ENCODE data around the gene GLYAT.

The GLYAT gene

DNA sequence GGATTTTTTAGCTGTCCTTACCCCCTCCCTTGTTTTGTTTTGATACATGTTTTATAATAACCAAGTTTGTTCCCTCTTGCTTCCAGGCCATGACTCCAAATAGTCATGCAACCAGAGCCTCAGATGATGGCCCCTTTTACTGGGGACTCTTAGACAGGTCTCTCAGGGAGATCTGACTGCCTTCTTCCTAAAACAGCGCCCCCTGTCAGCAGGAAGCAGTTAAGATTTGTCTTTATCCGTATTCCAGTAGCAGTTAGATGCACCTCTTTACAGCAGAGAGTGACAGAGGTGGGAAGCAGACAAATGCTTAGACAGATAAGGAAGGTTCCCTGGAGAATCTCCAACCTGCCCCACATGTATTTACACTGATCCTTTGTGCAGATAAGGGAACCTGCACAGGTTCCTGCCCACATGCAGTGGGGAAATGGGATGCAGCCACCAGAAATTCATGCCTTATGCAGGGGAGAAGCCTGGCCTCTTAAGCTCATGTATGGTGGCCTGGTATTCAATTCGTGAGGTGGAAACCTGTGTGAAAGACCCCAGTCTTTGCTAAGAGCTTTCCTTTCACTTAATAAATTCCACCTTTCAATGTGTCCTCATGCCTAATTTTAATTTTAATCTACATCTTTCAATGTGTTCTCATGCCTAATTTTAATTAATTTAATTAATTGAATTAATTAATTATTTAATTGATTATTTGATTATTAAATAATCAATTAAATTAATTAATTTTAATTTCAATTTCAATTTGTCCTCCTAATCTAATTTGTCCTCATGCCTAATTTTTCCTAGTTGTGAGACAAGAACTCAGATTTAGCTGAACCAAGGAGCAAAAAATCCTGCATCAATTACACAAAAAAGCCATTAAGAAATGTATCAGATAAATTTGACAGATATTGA, 11.5 kb upstream of the GLYAT start:
- no peaks in the 10 kb centered on the region for H3K27me3 ChIP-seq (ENCODE audit: control insufficient read depth, insufficient read depth, low read length)
- no peak overlapping the region for H3K4me3 ChIP-seq (ENCODE audit: low read length)
- H3K27ac ChIP-seq (ENCODE audit: low read length): no peak overlapping the region
- H3K4me1 ChIP-seq (ENCODE audit: control insufficient read depth, insufficient read depth, low read length): no peaks in the 10 kb centered on the region
- no peaks in the 10 kb centered on the region for H3K36me3 ChIP-seq (ENCODE audit: control insufficient read depth, insufficient read depth, low read length)
- H3K9me3 ChIP-seq (ENCODE audit: control insufficient read depth, insufficient read depth, low read length): peaks cover 2% of the 10 kb centered on the region
- no CpG with 5 or more reads among the region's 3 CpGs for WGBS (ENCODE audit: insufficient coverage, insufficient read length)
- no peak for DNase-seq (ENCODE audit: low read depth, low spot score)

DNA sequence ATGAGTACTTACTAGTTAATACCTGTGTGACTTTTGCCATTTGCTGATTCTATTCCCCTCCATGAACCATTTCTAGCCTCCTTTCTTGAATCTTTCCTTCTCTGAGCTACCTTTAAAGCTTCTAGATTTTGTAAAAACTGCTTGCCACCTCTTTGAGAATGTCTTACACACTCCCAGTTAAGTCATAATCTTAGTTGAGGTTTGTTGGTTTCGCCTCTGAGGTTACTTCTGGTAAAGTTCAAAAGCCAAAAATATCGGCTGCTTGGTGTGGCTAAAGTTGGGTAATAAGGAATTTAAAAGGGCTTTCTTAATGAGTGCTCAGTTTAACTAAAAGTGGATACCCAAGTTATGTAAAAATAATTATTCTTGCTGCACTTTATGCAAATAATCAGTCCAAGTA, 10.4 kb upstream of the GLYAT start:
- H3K9me3 ChIP-seq (ENCODE audit: control insufficient read depth, insufficient read depth, low read length): peaks cover 2% of the 10 kb centered on the region
- WGBS (ENCODE audit: insufficient coverage, insufficient read length): no CpG with 5 or more reads among the region's 2 CpGs
- DNase-seq (ENCODE audit: low read depth, low spot score): no peak

DNA sequence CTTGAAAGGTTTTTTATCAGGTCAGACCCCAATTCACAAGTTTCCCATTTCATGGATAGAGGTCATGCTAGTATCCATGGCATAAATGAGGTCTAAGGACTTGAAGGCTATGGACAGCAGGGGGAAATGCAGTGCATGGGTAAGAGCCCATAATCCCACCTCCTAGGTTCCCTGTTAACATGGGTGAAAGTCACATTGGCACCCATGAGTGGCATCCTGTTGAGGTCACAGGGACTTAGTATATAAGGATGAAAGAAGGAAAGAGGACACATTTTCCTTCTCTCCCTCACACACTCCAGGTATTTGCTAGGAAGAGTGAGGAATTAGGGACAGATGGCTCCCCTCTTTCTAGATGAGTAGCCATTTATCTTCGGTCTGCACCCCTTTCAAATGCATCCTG, 9.4 kb upstream of the GLYAT start:
- Histone ChIP-seq H3K36me3 (ENCODE audit: control insufficient read depth, insufficient read depth, low read length) (no peaks in the 10 kb centered on the region), H3K27ac (ENCODE audit: low read length) (no peak overlapping the region), H3K4me3 (ENCODE audit: low read length) (no peak overlapping the region), H3K9me3 (ENCODE audit: control insufficient read depth, insufficient read depth, low read length) (peaks cover 2% of the 10 kb centered on the region), H3K4me1 (ENCODE audit: control insufficient read depth, insufficient read depth, low read length) (no peaks in the 10 kb centered on the region), H3K27me3 (ENCODE audit: control insufficient read depth, insufficient read depth, low read length) (no peaks in the 10 kb centered on the region)
- DNase-seq (ENCODE audit: low read depth, low spot score): no peak
- no CpG with 5 or more reads among the region's 1 CpG for WGBS (ENCODE audit: insufficient coverage, insufficient read length)

More for the DNA sequence above, 10.4 kb upstream of the GLYAT start:
- Histone ChIP-seq H3K4me1 (ENCODE audit: control insufficient read depth, insufficient read depth, low read length) (no peaks in the 10 kb centered on the region), H3K36me3 (ENCODE audit: control insufficient read depth, insufficient read depth, low read length) (no peaks in the 10 kb centered on the region), H3K27me3 (ENCODE audit: control insufficient read depth, insufficient read depth, low read length) (no peaks in the 10 kb centered on the region), H3K4me3 (ENCODE audit: low read length) (no peak overlapping the region), H3K27ac (ENCODE audit: low read length) (no peak overlapping the region)

- peaks cover 2% of the 10 kb centered on the region for H3K9me3 ChIP-seq (ENCODE audit: control insufficient read depth, insufficient read depth, low read length)
- H3K4me1 ChIP-seq (ENCODE audit: control insufficient read depth, insufficient read depth, low read length): no peaks in the 10 kb centered on the region
- no peak overlapping the region for H3K27ac ChIP-seq (ENCODE audit: low read length)
- DNase-seq (ENCODE audit: low read depth, low spot score): no peak
- WGBS (ENCODE audit: insufficient coverage, insufficient read length): no CpG with 5 or more reads among the region's 4 CpGs
- no peaks in the 10 kb centered on the region for H3K27me3 ChIP-seq (ENCODE audit: control insufficient read depth, insufficient read depth, low read length)
- H3K4me3 ChIP-seq (ENCODE audit: low read length): no peak overlapping the region
- no peaks in the 10 kb centered on the region for H3K36me3 ChIP-seq (ENCODE audit: control insufficient read depth, insufficient read depth, low read length)
Observed at GRCh38 chr11:58740447-58740846, 8.7 kb upstream of the GLYAT start.

DNA sequence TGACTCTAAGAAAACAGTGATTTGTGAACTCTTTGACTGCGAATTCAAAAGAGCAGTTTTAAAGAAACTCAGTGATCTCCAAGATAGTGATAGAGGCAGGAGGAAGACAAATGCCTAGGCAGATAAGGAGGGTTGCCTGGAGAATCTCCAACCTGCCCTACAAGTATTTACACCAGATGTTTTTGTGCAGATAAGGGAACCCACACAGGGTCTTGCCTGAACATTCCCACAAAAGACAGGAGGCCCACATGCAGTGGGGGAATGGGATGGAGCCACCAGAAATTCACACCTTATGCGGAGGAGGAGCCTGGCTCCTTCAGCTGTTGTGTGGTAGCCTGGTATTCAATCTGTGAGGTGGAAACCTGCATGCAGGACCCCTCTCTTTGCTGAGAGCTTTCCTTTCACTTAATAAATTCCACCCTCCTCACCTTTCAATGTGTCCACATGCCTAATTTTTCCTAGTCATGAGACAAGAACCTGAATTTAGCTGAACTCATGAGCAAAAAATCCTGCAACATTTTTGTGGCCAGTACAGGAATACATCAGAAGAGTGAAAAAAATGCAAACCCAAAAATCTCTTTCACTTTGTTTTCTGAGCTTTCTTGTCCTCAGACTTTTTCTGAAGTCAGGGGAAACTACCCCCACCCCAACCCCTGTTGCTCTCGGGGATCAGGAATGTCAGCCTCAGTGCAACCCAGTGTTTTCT, 8.1 kb upstream of the GLYAT start:
- no peak overlapping the region for H3K27ac ChIP-seq (ENCODE audit: low read length)
- H3K36me3 ChIP-seq (ENCODE audit: control insufficient read depth, insufficient read depth, low read length): no peaks in the 10 kb centered on the region
- H3K4me1 ChIP-seq (ENCODE audit: control insufficient read depth, insufficient read depth, low read length): no peaks in the 10 kb centered on the region
- DNase-seq (ENCODE audit: low read depth, low spot score): no peak
- H3K4me3 ChIP-seq (ENCODE audit: low read length): no peak overlapping the region
- WGBS (ENCODE audit: insufficient coverage, insufficient read length): no CpG with 5 or more reads among the region's 3 CpGs
- peaks cover 2% of the 10 kb centered on the region for H3K9me3 ChIP-seq (ENCODE audit: control insufficient read depth, insufficient read depth, low read length)
- no peaks in the 10 kb centered on the region for H3K27me3 ChIP-seq (ENCODE audit: control insufficient read depth, insufficient read depth, low read length)

GRCh38 chr11:58734681-58735490, 3.1 kb upstream of the GLYAT start:
- H3K27ac ChIP-seq (ENCODE audit: low read length): no peak overlapping the region

DNA sequence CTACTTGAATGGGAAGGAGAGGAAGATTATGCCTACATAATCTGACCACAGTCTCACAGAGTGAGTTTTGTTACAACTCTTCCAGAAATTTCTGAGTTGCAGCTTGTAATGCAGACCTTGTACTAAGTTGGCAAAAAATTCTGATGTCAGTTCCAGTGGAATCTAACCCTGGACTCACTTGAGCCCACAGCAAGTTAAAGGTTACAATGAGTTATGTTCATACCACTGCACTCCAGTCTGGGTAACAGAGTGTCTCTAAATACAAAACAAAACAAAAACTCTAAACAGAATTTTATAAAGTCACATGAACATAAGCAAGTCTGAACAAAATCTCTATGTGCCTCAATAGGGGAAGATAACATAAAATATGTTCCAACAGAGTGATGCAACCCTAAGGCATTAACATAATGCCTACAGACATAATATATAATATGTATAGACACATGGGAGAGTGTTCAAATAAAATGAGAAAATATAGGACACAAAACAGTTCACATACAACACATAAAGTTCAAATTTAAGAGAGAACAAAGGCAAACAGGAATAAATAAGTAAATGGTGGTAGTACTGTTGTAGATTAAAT, 1.1 kb downstream of the GLYAT start:
- Histone ChIP-seq H3K9me3 (ENCODE audit: control insufficient read depth, insufficient read depth, low read length) (no peaks in the 10 kb centered on the region), H3K36me3 (ENCODE audit: control insufficient read depth, insufficient read depth, low read length) (no peaks in the 10 kb centered on the region), H3K27ac (ENCODE audit: low read length) (no peak overlapping the region), H3K4me3 (ENCODE audit: low read length) (no peak overlapping the region), H3K4me1 (ENCODE audit: control insufficient read depth, insufficient read depth, low read length) (no peaks in the 10 kb centered on the region), H3K27me3 (ENCODE audit: control insufficient read depth, insufficient read depth, low read length) (no peaks in the 10 kb centered on the region)
- DNase-seq (ENCODE audit: low read depth, low spot score): no peak

More at GRCh38 chr11:58734681-58735490, 3.1 kb upstream of the GLYAT start:
- no peak for DNase-seq (ENCODE audit: low read depth, low spot score)
- Histone ChIP-seq H3K27me3 (ENCODE audit: control insufficient read depth, insufficient read depth, low read length) (no peaks in the 10 kb centered on the region), H3K4me3 (ENCODE audit: low read length) (no peak overlapping the region), H3K9me3 (ENCODE audit: control insufficient read depth, insufficient read depth, low read length) (no peaks in the 10 kb centered on the region), H3K4me1 (ENCODE audit: control insufficient read depth, insufficient read depth, low read length) (no peaks in the 10 kb centered on the region), H3K36me3 (ENCODE audit: control insufficient read depth, insufficient read depth, low read length) (no peaks in the 10 kb centered on the region)
- no CpG with 5 or more reads among the region's 4 CpGs for WGBS (ENCODE audit: insufficient coverage, insufficient read length)

DNA sequence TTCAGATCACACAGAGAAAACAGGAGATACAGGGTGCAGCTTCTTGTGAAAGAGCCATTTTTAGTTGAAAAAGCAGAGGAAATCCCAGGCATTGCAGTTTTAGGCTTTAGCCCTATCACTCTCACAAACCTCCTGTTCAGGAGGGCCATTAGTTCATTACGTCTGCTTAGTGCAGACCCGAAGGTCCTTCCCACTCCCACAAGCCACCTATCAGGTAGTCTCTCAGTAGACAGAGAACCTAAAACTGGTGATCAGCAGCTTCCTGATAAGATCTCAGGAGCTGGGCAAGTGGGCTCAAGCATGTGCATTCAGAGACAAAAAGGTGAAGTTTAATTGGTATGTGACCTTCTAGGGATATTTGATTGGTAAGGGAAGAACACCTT, 4.3 kb downstream of the GLYAT start:
- no peak overlapping the region for H3K27ac ChIP-seq (ENCODE audit: low read length)
- no peaks in the 10 kb centered on the region for H3K36me3 ChIP-seq (ENCODE audit: control insufficient read depth, insufficient read depth, low read length)
- H3K4me1 ChIP-seq (ENCODE audit: control insufficient read depth, insufficient read depth, low read length): no peaks in the 10 kb centered on the region
- WGBS (ENCODE audit: insufficient coverage, insufficient read length): no CpG with 5 or more reads among the region's 2 CpGs
- no peak overlapping the region for H3K4me3 ChIP-seq (ENCODE audit: low read length)
- H3K9me3 ChIP-seq (ENCODE audit: control insufficient read depth, insufficient read depth, low read length): no peaks in the 10 kb centered on the region
- no peaks in the 10 kb centered on the region for H3K27me3 ChIP-seq (ENCODE audit: control insufficient read depth, insufficient read depth, low read length)
- DNase-seq (ENCODE audit: low read depth, low spot score): no peak

DNA sequence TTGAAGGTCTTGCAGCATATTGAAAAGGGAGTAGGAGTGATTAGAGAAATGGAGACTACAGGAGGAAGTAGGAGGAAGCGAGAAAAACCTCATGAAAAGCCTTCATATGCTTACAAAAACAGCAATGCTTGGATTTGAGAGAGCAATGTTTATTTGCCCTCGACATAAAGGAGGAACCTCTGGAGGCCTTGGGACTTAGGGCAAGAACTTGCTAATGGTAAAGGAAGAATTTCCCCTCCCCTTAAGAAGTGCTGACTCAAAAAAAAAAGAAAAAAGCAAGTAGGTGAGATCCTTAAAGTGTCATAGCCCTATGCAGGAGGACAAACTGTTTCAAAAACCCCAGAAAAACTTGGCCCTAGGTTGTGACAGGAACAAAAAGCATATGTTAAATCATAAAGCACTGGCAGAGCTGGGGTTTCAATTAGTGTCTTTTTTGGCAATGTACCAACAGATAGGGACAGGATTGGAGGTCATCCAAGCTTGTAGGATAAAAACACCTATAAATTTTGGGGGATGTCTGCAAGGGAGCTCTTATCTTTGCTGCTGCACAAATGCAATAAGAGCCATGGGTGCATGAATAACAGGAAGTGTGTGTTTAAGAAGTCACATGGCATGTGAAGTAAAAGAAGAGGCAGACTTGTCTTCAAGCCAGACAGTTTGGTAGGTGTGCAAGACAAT, 4.9 kb downstream of the GLYAT start:
- WGBS (ENCODE audit: insufficient coverage, insufficient read length): no CpG with 5 or more reads among the region's 2 CpGs

More for the DNA sequence above, 4.9 kb downstream of the GLYAT start:
- DNase-seq (ENCODE audit: low read depth, low spot score): no peak
- Histone ChIP-seq H3K9me3 (ENCODE audit: control insufficient read depth, insufficient read depth, low read length) (no peaks in the 10 kb centered on the region), H3K27ac (ENCODE audit: low read length) (no peak overlapping the region), H3K36me3 (ENCODE audit: control insufficient read depth, insufficient read depth, low read length) (no peaks in the 10 kb centered on the region), H3K27me3 (ENCODE audit: control insufficient read depth, insufficient read depth, low read length) (no peaks in the 10 kb centered on the region), H3K4me3 (ENCODE audit: low read length) (no peak overlapping the region), H3K4me1 (ENCODE audit: control insufficient read depth, insufficient read depth, low read length) (no peaks in the 10 kb centered on the region)
